ENCODE results near the gene SMYD3. TPM values are rescaled to one million over a fixed set of nuclear protein-coding genes. Genes with fewer than 3 reads are reported as not detected.

SMYD3 gene
- total and polyA plus RNA-seq, 2 experiments from 2014 or later, result 30.8 to 68.5 TPM

- peak overlapping the region; percentile 41 for H3K4me2 ChIP-seq
- peaks cover 49% of the 10 kb centered on the region for H3K4me1 ChIP-seq (ENCODE audit: insufficient read depth)
- H3K79me2 ChIP-seq, result no peaks in the 10 kb centered on the region
- H3K27ac ChIP-seq, result peak overlapping the region; percentile 93
- TF ChIP-seq CTCF (IDR thresholded peaks at IDR 0.05; ENCODE audit: poor library complexity) (no peak), EZH2phosphoT487 (IDR thresholded peaks at IDR 0.05; ENCODE audit: low read depth, severe bottlenecking, unreplicated experiment) (no peak), EZH2 (IDR thresholded peaks at IDR 0.05; ENCODE audit: borderline replicate concordance) (no peak)
- no peaks in the 10 kb centered on the region for H3K27me3 ChIP-seq
- H3K36me3 ChIP-seq (replicated peaks; ENCODE audit: insufficient read depth, low read depth), result no peaks in the 10 kb centered on the region
- no peaks in the 10 kb centered on the region for H4K20me1 ChIP-seq (ENCODE audit: insufficient read depth, poor library complexity, severe bottlenecking)
- H2AFZ ChIP-seq, result no peak overlapping the region
- peak; percentile 93 for DNase-seq (ENCODE audit: low spot score)
- H3K9me3 ChIP-seq (ENCODE audit: low read depth), result no peaks in the 10 kb centered on the region
- 47% methylated on average over 12 of the region's 12 CpGs for WGBS (ENCODE audit: low lambda C conversion rate, missing lambda C conversion rate)
- no peaks in the 10 kb centered on the region for H3K9me2 ChIP-seq (replicated peaks; ENCODE audit: insufficient read depth)
- H3K4me3 ChIP-seq, result no peak overlapping the region
These were observed 632.0 kb downstream of the SMYD3 start for GRCh38 chr1:245874942-245875580.

- Histone ChIP-seq H4K20me1 (ENCODE audit: insufficient read depth, poor library complexity, severe bottlenecking) (no peaks in the 10 kb centered on the region), H3K4me1 (ENCODE audit: insufficient read depth) (peaks cover 54% of the 10 kb centered on the region), H2AFZ (no peak overlapping the region), H3K79me2 (no peaks in the 10 kb centered on the region), H3K27ac (peak overlapping the region; percentile 93), H3K27me3 (no peaks in the 10 kb centered on the region), H3K4me2 (peak overlapping the region; percentile 41), H3K9me3 (ENCODE audit: low read depth) (no peaks in the 10 kb centered on the region), H3K9me2 (replicated peaks; ENCODE audit: insufficient read depth) (no peaks in the 10 kb centered on the region), H3K36me3 (replicated peaks; ENCODE audit: insufficient read depth, low read depth) (no peaks in the 10 kb centered on the region), H3K4me3 (no peak overlapping the region)
- TF ChIP-seq EZH2 (IDR thresholded peaks at IDR 0.05; ENCODE audit: borderline replicate concordance) (no peak), CTCF (IDR thresholded peaks at IDR 0.05; ENCODE audit: poor library complexity) (no peak), EZH2phosphoT487 (IDR thresholded peaks at IDR 0.05; ENCODE audit: low read depth, severe bottlenecking, unreplicated experiment) (no peak)
- no peak for DNase-seq (ENCODE audit: low spot score)
- WGBS (ENCODE audit: low lambda C conversion rate, missing lambda C conversion rate), result 62% methylated on average over 7 of the region's 7 CpGs
These were observed 633.0 kb downstream of the SMYD3 start for GRCh38 chr1:245873883-245874671.

GRCh38 chr1:245873068-245873467 lies 634.0 kb downstream of the SMYD3 start:
- Histone ChIP-seq H3K79me2 (no peaks in the 10 kb centered on the region), H3K4me3 (no peak overlapping the region), H3K9me3 (ENCODE audit: low read depth) (no peaks in the 10 kb centered on the region), H3K36me3 (replicated peaks; ENCODE audit: insufficient read depth, low read depth) (no peaks in the 10 kb centered on the region), H4K20me1 (ENCODE audit: insufficient read depth, poor library complexity, severe bottlenecking) (no peaks in the 10 kb centered on the region), H3K27ac (peak overlapping the region; percentile 93), H2AFZ (no peak overlapping the region), H3K4me1 (ENCODE audit: insufficient read depth) (peaks cover 54% of the 10 kb centered on the region), H3K9me2 (replicated peaks; ENCODE audit: insufficient read depth) (no peaks in the 10 kb centered on the region), H3K27me3 (no peaks in the 10 kb centered on the region), H3K4me2 (no peak overlapping the region)
- no peak for DNase-seq (ENCODE audit: low spot score)
- 79% methylated on average over 1 of the region's 1 CpG for WGBS (ENCODE audit: low lambda C conversion rate, missing lambda C conversion rate)
- TF ChIP-seq EZH2 (IDR thresholded peaks at IDR 0.05; ENCODE audit: borderline replicate concordance) (no peak), CTCF (IDR thresholded peaks at IDR 0.05; ENCODE audit: poor library complexity) (no peak), EZH2phosphoT487 (IDR thresholded peaks at IDR 0.05; ENCODE audit: low read depth, severe bottlenecking, unreplicated experiment) (no peak)

Data from hepatocyte (in vitro differentiated cells).